IPS-18c (cell line): ENCODE results near the gene SLC7A11.

ENCODE experiments used
- H3K4me3 ChIP-seq: 2 replicates; pipeline ENCODE4 v1.7.0; 2013; ENCODE audit warnings: low read depth, mild to moderate bottlenecking, low read length, moderate library complexity; ENCODE audit not compliant: insufficient read depth
- H3K9me3 ChIP-seq: one replicate; pipeline ENCODE4 v1.6.1; 2013; ENCODE audit warnings: mild to moderate bottlenecking, low read length, moderate library complexity; ENCODE audit not compliant: control insufficient read depth, insufficient read depth

SLC7A11 gene

DNA sequence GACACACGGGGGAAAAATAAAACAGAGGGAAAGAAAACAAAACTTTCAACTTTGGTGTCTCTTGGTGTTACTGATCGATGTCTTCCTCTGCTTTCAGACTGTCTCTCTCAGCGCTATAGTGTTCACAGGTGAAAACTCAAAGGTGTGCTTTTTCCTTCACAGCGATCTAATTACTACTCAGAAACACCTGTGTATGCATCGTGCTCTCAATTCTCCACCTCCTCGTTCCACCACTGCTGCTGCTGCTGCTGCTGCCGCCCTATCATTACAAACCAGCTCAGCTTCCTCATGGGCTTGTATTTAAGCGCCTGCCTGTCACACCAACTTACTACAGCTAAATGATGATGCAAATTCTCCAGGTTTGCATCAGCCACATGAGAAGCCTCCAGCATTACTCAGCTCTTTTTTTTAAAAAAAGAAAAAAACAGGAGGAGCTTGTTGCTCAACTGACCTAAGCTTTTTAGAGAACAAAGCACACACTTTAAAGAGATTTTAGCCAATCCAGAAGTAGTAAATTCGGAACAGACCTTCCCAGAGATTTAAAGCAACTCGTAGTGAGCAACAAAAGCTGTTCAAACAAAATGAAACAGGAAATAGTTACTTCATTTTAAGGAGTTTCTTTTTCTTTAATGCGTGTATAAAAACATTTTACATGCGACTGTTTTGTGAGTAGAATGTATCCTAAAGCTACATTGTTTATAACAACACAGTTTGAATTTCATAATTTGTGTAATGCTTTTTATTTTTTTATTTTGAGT lies at the start of gene SLC7A11:
Gene SLC7A11, minus strand, starts transcription at position 274 of the 758 bp plus-strand sequence. CDS start 280 bp downstream, outside the sequence.
- Histone ChIP-seq H3K4me3 (peak within 1 kb of the TSS; percentile 48), H3K9me3 (no peaks in the 10 kb centered on the region)

- H3K4me3 ChIP-seq: no peak overlapping the region
- H3K9me3 ChIP-seq: no peaks in the 10 kb centered on the region
Measured at GRCh38 chr4:138291431-138291830, 49.3 kb upstream of the SLC7A11 start.

GRCh38 chr4:138290805-138291204 lies 48.7 kb upstream of the SLC7A11 start:
- no peaks in the 10 kb centered on the region for H3K9me3 ChIP-seq
- no peak overlapping the region for H3K4me3 ChIP-seq

DNA sequence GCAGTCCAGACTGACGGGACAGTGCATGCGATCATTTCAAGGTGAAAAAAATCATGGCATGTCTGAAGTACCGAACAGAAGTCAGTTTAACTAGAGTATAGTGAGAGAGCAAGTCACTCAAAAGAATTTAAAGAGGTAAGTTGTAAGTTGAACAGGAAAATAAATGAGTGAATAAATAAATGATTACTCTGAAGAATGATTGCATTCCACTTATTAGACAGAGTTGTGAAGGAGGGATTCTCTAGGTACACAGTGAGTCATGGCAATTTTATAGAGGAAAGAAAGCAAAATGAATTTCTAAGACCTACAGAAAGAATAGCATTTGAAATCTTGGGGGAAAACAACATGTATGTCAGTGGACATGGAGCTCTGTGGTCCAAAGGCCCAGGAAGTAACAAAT lies 37.1 kb upstream of the SLC7A11 start:
- Histone ChIP-seq H3K4me3 (no peak overlapping the region), H3K9me3 (no peaks in the 10 kb centered on the region)

DNA sequence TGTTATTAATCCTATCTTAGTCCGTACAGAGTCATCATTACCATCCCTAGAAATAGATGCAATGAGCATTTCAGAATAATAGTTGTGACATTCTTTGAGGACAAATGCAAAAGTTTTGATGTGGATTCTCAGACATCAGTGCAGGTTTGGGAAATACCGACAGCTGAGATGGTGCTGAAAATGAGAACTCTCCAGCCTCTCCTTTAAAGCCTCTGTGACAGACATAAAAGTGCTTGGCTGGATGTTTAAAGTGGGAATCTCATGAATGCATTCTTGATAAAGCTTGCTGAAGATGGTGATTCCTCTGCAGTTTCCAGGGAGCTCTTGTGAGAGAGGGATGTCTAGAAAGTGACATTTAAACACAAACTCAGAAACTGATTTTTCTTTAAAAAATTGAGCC lies 35.0 kb upstream of the SLC7A11 start:
- H3K9me3 ChIP-seq: no peaks in the 10 kb centered on the region
- no peak overlapping the region for H3K4me3 ChIP-seq

DNA sequence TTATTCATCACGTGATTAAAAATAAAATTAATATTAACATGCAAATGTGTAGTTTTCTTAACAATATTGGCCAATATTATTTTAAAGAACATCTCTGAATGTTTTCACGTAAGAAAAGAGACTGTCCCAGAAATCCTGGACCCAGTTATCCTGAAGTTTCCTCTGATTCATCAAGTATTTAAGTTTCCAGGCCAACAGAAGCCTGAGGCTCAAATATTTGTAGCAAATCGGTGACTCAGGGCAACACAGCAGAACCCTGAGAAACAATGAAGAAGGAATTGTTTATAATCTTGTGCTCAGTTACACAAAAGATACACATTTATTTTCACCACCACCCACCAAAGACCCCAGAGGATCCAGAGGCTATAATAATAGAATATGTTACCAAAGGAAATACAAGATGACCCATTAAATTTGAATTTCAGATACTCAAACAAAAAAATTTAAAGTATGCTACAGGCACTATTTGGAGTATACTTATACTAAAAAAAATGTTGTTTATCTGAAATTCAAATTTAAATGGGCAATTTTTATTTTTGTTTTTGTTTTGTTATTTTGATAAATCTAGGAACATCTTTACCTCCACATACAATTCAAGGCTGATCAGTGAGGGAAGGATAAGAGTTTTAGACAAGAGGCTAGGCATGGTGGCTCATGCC lies 33.9 kb upstream of the SLC7A11 start:
- H3K9me3 ChIP-seq: no peaks in the 10 kb centered on the region
- H3K4me3 ChIP-seq: no peak overlapping the region

DNA sequence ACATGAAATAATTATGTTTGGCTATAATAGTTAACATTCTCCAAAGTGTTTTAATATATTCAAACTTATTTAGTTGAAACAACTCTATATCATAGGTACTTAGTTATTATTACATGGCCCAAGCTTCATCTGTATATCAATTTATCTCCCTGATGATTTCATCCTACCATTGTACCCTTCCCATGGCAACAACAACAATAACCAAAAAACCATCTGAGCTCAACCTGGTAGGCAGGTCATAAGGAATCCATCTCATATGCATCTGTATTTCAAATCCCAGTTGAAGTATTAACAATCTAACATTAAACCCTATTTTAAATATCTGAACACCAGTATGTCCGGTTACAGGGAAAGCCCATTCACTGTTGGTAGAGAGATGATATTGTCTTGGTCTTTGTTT lies 33.1 kb upstream of the SLC7A11 start:
- H3K4me3 ChIP-seq: no peak overlapping the region
- no peaks in the 10 kb centered on the region for H3K9me3 ChIP-seq

DNA sequence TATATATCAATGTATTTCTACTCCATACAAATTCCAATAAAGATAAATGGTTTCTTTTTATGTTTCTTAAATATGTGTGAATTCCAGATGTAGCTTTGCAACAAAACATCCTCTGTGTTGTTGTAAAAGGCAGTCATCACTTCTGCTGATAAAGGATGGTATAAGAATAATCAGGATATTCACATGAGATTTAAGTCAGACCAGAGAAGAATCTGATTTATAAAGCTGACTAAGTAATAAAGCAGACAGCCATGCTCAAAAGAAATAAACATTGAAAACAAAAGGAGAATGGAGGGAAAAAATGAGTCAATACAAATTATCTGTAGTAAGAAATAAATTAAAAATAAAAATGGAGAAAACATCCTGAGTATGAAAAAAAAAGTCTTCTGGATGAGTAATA lies 27.0 kb upstream of the SLC7A11 start:
- Histone ChIP-seq H3K9me3 (no peaks in the 10 kb centered on the region), H3K4me3 (no peak overlapping the region)

DNA sequence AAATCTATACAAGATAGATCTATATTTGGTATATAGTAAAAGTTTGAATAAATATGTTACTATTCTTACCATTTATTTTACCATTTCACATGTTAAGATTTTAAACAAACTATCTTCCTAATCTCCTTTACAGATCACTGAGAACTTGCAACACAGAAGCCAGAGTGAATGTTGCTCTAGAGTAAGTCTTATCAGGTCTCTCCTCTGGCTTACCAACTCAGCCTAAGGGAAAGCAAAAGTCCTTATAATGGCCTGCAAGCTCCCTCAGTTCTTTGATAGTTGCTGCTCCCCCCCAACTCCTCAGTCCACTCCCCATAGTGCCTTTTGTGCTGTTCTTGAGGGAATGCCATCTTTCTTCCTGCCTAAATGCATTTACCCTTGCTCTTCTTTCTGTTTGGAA lies 25.7 kb upstream of the SLC7A11 start:
- Histone ChIP-seq H3K4me3 (no peak overlapping the region), H3K9me3 (no peaks in the 10 kb centered on the region)

DNA sequence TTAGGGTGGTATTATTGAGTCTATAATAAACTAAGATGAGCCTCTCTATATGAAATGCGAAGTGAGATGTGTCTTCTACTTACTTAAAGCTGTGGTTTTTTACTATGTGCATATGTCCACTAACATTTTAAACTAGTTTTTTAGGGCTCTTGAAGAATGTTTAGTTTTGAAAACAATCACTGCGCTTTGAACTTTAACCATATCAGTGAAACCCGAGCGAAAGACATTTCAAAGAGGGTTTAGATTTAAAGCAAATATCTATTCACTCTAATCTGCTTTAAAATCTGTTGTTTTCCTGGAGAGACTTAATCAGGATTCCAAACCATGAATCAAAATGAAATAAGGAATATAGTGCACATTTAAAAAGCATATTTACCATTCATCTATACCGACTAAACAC lies 24.8 kb upstream of the SLC7A11 start:
- Histone ChIP-seq H3K4me3 (no peak overlapping the region), H3K9me3 (no peaks in the 10 kb centered on the region)

GRCh38 chr4:138263247-138263816 lies 21.2 kb upstream of the SLC7A11 start:
- no peak overlapping the region for H3K4me3 ChIP-seq
- H3K9me3 ChIP-seq: no peaks in the 10 kb centered on the region

DNA sequence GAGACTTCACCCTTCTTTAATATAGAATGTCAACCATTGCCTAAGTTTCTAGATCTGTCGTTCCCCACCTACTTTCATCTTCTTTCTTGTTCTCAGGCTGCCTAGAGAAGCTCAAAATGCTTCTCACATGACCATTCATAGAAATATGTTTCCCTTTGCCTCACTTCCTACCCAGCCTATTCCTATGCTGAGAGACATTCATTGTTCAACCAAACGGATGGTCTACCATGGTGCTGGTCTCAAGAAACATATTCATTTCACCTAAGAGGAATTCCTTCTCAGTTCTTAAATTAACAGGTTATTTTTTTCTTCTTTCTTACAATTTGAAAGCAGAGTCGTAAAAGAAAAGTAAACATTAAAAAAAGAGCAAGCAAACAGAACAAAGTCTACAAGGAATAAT lies 20.3 kb upstream of the SLC7A11 start:
- Histone ChIP-seq H3K4me3 (no peak overlapping the region), H3K9me3 (no peaks in the 10 kb centered on the region)

- H3K9me3 ChIP-seq: no peaks in the 10 kb centered on the region
- H3K4me3 ChIP-seq: no peak overlapping the region
Measured at GRCh38 chr4:138262030-138262429, 19.9 kb upstream of the SLC7A11 start.

DNA sequence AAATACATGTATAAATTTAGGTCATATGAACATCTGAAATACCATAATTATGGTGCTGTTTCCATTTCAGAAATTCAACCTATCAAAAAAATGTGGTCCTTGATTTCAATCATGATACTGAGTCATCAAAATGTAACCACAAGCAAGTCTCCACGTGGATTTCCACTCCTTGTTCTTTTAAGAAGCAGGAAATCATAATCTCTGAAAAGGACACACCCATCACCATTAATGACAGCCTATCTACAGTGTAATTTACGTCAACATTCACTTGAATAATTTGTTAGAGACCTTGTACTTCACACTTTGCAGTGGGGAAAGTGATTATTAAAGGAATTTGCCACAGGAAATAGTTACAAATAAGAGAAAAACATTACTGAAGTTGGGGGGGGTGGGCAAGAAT lies 17.7 kb upstream of the SLC7A11 start:
- H3K4me3 ChIP-seq: no peak overlapping the region
- no peaks in the 10 kb centered on the region for H3K9me3 ChIP-seq

- Histone ChIP-seq H3K4me3 (no peak overlapping the region), H3K9me3 (no peaks in the 10 kb centered on the region)
Measured at GRCh38 chr4:138259271-138259670, 17.1 kb upstream of the SLC7A11 start.

DNA sequence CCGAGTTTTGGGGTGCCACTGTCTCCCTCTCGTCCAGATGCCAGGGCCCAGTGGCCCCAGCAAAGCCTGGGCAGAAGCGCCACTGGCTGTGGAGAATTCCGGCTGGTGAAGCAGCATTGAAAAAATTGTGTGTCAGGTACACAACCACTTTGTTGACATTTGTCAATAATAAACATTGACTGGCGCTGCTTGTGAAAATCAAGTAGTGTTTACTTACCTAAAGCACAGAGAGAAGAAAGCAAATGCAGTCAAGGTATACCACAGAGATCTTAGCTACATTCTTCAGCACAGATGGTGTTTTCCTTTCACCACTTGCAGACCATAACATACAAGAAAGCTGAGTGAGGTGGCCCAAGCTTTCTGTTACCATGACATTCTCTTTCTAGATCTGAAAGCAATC lies 14.5 kb upstream of the SLC7A11 start:
- no peak overlapping the region for H3K4me3 ChIP-seq
- H3K9me3 ChIP-seq: no peaks in the 10 kb centered on the region

DNA sequence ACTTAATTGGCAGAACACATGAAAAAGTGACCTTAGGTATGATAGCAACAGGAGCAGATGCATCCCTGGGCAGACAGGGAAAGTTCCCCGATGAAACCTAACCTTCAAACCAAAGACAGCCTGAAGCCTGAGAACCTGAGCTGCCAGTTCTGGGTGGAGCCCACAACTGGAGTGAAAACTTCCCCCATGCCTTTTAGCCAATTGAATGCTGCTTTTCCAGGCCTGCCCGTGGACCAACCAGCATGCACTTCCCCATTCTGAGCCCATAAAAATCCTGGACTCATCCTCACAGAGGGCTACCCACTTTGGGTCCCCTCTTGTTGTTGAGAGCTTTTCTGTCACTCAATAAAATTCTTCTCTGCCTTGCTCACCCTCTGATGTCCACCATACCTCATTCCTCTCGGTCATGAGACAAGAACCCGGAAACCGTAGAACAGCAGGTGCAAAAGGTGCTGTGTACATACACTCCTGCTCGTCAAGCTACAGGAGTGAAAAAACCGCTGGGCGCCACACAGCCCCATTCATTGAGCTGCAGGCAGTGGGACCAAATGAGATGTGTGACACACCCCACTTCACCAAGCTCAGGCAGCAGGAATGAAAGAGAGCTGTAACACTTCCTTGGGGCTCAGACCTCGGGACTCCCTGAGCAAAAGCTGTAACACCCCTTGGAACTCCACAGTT lies 13.9 kb upstream of the SLC7A11 start:
- Histone ChIP-seq H3K9me3 (no peaks in the 10 kb centered on the region), H3K4me3 (no peak overlapping the region)

GRCh38 chr4:138252551-138252950 lies 10.4 kb upstream of the SLC7A11 start:
- Histone ChIP-seq H3K9me3 (no peaks in the 10 kb centered on the region), H3K4me3 (no peak overlapping the region)
